IPS-20b (cell line): Measurements from ENCODE around the gene MICA.
"Not testable (repeated sequence)": the region's sequence is repeated elsewhere in the genome, so short reads cannot be mapped to it uniquely, and the experiment has no call there.

Experiments used
- H3K27ac ChIP-seq: one replicate; pipeline ENCODE4 v1.5.1; 2013; ENCODE audit warnings: low read length
- H3K27me3 ChIP-seq: 2 replicates; pipeline ENCODE4 v1.6.1; 2013; ENCODE audit warnings: mild to moderate bottlenecking, low read length, inconsistent platforms; ENCODE audit not compliant: insufficient read depth
- H3K36me3 ChIP-seq: 2 replicates; pipeline ENCODE4 v1.6.1; 2013; ENCODE audit warnings: low read depth, mild to moderate bottlenecking, inconsistent platforms, low read length, moderate library complexity; ENCODE audit not compliant: insufficient read depth
- H3K4me1 ChIP-seq: 2 replicates; pipeline ENCODE4 v1.6.1; 2013; ENCODE audit warnings: mild to moderate bottlenecking, control low read depth, inconsistent platforms, low read length, moderate library complexity; ENCODE audit not compliant: insufficient read depth
- H3K4me3 ChIP-seq: 2 replicates; pipeline ENCODE4 v1.5.1; 2013; ENCODE audit warnings: mild to moderate bottlenecking, low read length, inconsistent platforms
- H3K9ac ChIP-seq: 2 replicates; pipeline ENCODE4 v1.6.1; 2013; ENCODE audit warnings: low read depth, mild to moderate bottlenecking, inconsistent platforms, low read length, moderate library complexity
- H3K9me3 ChIP-seq: 2 replicates; pipeline ENCODE4 v1.6.1; 2013; ENCODE audit warnings: mild to moderate bottlenecking, low read depth, low read length, inconsistent platforms; ENCODE audit not compliant: insufficient read depth

The MICA gene

GRCh38 chr6:31386099-31386498 lies 17.3 kb upstream of the MICA start:
- Histone ChIP-seq H3K9me3 (no peaks in the 10 kb centered on the region), H3K9ac (no peak overlapping the region), H3K27me3 (no peaks in the 10 kb centered on the region), H3K4me1 (no peaks in the 10 kb centered on the region), H3K4me3 (no peak overlapping the region), H3K27ac (no peak overlapping the region), H3K36me3 (no peaks in the 10 kb centered on the region)

- Histone ChIP-seq H3K27me3 (no peaks in the 10 kb centered on the region), H3K4me3 (no peak overlapping the region), H3K9me3 (no peaks in the 10 kb centered on the region), H3K4me1 (no peaks in the 10 kb centered on the region), H3K36me3 (no peaks in the 10 kb centered on the region), H3K27ac (no peak overlapping the region), H3K9ac (no peak overlapping the region)
Observed at GRCh38 chr6:31386977-31387376, 16.4 kb upstream of the MICA start.

GRCh38 chr6:31388916-31389801 lies 14.2 kb upstream of the MICA start:
- not testable (repeated sequence) for H3K4me3 ChIP-seq, H3K36me3 ChIP-seq, H3K4me1 ChIP-seq, H3K27ac ChIP-seq, H3K27me3 ChIP-seq, H3K9ac ChIP-seq, H3K9me3 ChIP-seq

DNA sequence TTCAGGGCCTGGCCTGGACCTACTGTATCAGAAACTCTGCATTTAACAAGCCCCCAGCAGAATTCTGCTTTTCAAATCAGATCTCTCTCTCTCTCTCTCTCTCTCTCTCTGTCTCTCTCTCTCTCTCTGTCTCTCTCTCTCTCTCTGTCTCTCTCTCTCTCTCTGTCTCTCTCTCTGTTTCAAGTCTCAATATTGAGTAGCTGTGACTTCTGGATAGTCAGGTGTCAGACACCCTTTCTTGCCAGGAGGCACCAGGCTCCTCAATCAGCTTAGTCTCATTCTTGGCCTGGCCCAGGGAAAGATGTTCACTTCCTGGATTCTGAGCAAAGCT lies 13.6 kb upstream of the MICA start:
- not testable (repeated sequence) for H3K27ac ChIP-seq

GRCh38 chr6:31393932-31394331 lies 9.5 kb upstream of the MICA start:
- no peaks in the 10 kb centered on the region for H3K36me3 ChIP-seq
- H3K4me1 ChIP-seq: peaks cover 4% of the 10 kb centered on the region; the same call in 1 of the 2 replicates
- H3K27ac ChIP-seq: no peak overlapping the region

More for the DNA sequence above, 13.6 kb upstream of the MICA start:
- H3K4me1 ChIP-seq, H3K9ac ChIP-seq, H3K4me3 ChIP-seq, H3K36me3 ChIP-seq, H3K9me3 ChIP-seq, H3K27me3 ChIP-seq: not testable (repeated sequence)

DNA sequence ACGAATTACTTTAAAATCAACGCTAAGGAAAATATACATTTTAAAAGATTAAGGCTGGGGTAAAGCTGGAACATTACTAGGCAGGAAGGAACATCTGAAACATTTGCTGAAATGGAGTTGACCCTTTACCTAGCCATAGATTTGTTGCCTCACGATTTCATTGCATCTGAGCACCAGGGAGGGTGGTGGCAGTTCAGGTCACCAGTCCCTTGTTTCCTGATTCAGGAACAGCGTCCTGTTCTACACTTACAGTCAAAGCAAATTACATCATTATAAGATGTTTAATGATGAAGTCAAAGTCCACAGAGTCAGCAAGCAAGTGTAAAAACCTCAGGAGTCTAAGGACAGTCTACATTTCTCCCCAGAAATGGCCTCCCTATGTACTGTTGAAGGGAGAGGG lies 9.0 kb upstream of the MICA start:
- Histone ChIP-seq H3K36me3 (no peaks in the 10 kb centered on the region), H3K9me3 (no peaks in the 10 kb centered on the region), H3K9ac (no peak overlapping the region), H3K4me3 (no peak overlapping the region), H3K27ac (no peak overlapping the region), H3K27me3 (peaks cover 12% of the 10 kb centered on the region), H3K4me1 (peaks cover 4% of the 10 kb centered on the region; the same call in 1 of the 2 replicates)

More at GRCh38 chr6:31393932-31394331, 9.5 kb upstream of the MICA start:
- Histone ChIP-seq H3K9ac (no peak overlapping the region), H3K9me3 (no peaks in the 10 kb centered on the region), H3K27me3 (peaks cover 11% of the 10 kb centered on the region), H3K4me3 (no peak overlapping the region)

DNA sequence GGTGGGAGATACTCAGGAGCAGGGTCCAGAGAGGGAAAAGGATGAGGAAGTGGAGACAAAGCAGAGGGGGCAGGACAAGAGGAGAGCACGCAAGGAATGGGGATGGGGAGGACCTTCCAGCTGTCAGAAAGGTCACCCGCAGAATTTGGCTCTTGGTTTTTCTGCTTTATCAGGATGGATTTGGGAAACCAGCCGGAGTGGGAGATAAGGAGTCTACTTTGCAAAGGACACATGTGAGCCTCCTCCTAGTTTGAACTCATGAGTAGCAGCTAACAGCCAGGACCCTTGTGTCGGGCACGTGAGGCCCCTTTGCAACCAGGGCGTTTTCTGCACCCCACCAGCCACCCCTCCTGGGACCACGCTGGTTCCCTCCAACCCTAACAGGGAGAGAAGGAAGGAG lies 7.6 kb upstream of the MICA start:
- no peak overlapping the region for H3K4me3 ChIP-seq
- peaks cover 22% of the 10 kb centered on the region for H3K27me3 ChIP-seq
- H3K4me1 ChIP-seq: peaks cover 5% of the 10 kb centered on the region; the same call in 1 of the 2 replicates
- no peaks in the 10 kb centered on the region for H3K9me3 ChIP-seq
- H3K36me3 ChIP-seq: no peaks in the 10 kb centered on the region
- no peak overlapping the region for H3K27ac ChIP-seq
- no peak overlapping the region for H3K9ac ChIP-seq

DNA sequence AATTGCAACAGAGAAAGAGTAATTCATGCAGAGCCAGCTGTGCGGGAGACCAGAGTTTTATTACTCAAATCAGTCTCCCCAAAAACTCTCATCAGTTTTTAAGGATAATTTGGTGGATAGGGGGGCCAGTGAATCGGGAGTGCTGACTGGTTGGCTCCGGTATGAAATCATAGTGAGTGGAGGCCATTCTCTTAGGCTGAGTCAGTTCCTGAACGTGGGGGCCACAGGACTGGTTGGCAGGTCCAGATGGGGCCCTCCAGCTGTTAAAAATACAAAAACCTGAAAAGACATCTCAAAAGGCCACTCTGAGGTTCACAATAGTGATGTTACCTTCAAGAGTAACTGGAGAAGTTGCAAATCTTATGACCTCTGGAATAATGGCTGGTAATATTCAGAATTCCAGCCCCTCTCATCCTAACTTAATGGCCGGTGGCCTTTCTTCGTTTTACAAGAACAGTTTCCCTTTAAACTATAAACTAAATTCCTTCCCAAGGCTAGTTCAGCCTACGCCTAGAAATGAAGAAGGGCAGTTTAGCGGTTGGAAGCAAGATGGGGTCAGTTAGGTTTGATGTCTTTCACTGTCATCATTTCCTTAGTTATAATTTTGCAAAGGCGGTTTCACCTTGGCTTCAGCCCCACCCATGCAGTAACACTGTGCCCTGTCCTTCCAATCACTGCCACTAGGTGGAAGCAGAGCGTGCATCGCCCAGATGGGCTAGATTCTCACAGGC lies 6.8 kb upstream of the MICA start:
- no peak overlapping the region for H3K4me3 ChIP-seq
- peaks cover 30% of the 10 kb centered on the region for H3K27me3 ChIP-seq
- no peak overlapping the region for H3K9ac ChIP-seq
- no peak overlapping the region for H3K27ac ChIP-seq
- H3K9me3 ChIP-seq: no peaks in the 10 kb centered on the region
- H3K36me3 ChIP-seq: no peaks in the 10 kb centered on the region
- peaks cover 10% of the 10 kb centered on the region; the same call in 1 of the 2 replicates for H3K4me1 ChIP-seq

DNA sequence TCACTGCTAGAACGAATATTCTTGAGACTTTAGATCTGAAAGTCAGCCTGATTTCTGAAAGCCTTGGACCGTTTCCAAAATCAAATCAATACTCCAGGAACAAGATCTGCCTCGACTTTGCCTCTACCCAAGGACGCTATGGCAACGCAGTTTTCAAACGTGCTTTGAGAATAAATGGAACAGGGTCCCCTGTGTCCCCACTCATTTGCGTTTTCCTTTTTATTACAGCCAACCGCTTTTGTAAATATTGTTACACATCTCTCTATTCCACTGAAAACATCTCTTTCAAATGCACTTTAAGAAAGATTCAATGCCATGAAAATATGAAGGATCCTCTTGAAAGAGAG lies 6.3 kb upstream of the MICA start:
- not testable (repeated sequence) for H3K9me3 ChIP-seq, H3K27ac ChIP-seq, H3K36me3 ChIP-seq, H3K9ac ChIP-seq, H3K4me3 ChIP-seq
- H3K4me1 ChIP-seq: peaks cover 12% of the 10 kb centered on the region; the same call in 1 of the 2 replicates
- H3K27me3 ChIP-seq: peaks cover 35% of the 10 kb centered on the region

- H3K4me3 ChIP-seq: no peak overlapping the region
- H3K27ac ChIP-seq: no peak overlapping the region
- peaks cover 12% of the 10 kb centered on the region; the same call in 1 of the 2 replicates for H3K4me1 ChIP-seq
- no peak overlapping the region for H3K9ac ChIP-seq
- peaks cover 44% of the 10 kb centered on the region for H3K27me3 ChIP-seq
- no peaks in the 10 kb centered on the region for H3K9me3 ChIP-seq
- no peaks in the 10 kb centered on the region for H3K36me3 ChIP-seq
Observed at GRCh38 chr6:31397901-31398525, 5.4 kb upstream of the MICA start.

GRCh38 chr6:31399589-31400466 lies 3.6 kb upstream of the MICA start:
- peaks cover 8% of the 10 kb centered on the region; the same call in 1 of the 2 replicates for H3K4me1 ChIP-seq
- peak overlapping the region; percentile 88 for H3K4me3 ChIP-seq
- no peaks in the 10 kb centered on the region for H3K9me3 ChIP-seq
- H3K27ac ChIP-seq: no peak overlapping the region
- H3K9ac ChIP-seq: peak overlapping the region; percentile 78
- peaks cover 54% of the 10 kb centered on the region for H3K27me3 ChIP-seq
- no peaks in the 10 kb centered on the region for H3K36me3 ChIP-seq
